Kasumi-1 (cell line): Measurements from ENCODE around the gene IKZF1.

ENCODE experiments used
- DNase-seq, 2 experiments: peaks; one replicate each; lab custom pipeline; 2025; lab: John Stamatoyannopoulos, UW

Gene IKZF1

DNA sequence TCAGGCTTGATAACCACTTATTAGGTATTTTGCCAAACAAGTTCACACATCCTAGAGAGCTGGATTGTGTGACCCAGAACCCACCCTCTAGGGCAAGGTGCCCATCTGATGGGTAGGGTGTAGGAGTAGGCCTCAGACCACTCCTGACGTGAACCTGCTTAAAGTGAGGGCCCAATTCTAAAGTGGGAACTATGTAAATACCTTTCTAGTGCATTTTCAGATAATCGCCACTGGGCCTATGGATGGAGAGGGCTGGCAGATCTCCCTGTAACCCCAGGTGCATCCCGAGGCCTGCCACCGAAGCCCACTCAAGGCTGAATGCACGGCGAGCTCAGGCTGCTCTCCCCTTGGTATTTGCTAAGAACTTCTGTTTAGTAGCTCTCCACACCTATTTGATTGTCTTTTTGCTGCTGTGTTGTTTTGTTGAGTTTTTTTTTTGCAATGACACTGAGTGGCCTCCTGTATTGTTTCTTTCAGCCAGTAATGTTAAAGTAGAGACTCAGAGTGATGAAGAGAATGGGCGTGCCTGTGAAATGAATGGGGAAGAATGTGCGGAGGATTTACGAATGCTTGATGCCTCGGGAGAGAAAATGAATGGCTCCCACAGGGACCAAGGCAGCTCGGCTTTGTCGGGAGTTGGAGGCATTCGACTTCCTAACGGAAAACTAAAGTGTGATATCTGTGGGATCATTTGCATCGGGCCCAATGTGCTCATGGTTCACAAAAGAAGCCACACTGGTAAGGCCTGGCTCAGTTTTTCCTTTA lies 71.7 kb downstream of the IKZF1 start:
- DNase-seq: no peak

DNA sequence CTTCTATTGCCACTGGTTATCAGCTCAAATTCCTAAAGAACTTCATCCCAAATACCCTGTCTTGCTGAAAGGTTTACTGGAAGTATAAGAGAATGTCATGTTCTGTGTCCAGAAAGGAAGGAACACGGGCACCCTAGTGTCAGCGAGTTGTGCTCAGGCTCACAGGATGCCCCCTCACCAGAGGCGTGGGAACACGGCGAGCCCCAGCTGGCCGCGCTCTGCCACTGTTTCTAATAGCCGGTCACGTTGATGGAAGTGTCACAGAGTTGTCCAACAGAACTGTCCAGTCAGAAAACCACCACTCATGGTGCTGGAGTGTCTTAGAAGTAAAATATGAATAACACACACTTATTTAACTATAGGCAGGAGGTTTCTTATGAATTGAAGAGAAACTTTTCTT lies 72.8 kb downstream of the IKZF1 start:
- DNase-seq: no peak

DNA sequence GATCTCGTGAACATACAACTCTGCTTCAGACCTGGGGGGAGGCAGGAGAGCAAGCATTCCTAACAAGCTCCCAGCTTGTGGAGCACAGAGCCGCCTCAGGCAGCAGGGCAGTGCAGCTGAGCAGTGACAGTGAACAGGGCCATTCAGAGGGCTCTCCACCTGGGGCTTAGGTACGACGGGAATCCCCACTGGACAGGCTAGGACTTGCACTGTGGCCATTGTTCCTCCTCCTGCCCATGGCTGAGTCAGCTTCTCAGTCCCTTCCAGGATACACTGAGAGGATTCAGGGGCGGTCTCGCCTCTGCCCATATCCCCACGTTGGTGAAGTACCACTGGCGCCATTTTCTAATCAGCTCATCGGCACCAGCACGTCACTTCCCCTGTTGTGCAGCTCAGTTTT lies 74.6 kb downstream of the IKZF1 start:
- no peak for DNase-seq

DNA sequence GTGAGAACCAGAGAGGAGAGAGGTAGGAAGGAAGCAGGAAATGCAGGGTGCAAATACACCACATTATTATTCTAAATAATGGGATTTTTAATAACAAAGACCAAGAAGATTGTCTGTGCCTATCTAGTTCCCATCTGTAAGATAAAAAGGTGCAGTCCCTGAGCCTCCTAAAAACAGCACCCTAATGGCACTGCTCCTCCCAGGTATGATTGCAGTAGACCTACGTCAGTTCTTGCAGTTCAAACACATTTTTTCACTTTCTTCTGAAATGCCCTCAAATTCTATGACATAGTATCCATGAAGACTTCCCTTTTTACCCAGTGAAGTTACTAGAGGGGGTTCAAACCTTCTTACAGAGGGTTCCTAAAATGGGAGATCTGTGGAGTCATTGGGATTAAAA lies 75.0 kb downstream of the IKZF1 start:
- no peak for DNase-seq

DNA sequence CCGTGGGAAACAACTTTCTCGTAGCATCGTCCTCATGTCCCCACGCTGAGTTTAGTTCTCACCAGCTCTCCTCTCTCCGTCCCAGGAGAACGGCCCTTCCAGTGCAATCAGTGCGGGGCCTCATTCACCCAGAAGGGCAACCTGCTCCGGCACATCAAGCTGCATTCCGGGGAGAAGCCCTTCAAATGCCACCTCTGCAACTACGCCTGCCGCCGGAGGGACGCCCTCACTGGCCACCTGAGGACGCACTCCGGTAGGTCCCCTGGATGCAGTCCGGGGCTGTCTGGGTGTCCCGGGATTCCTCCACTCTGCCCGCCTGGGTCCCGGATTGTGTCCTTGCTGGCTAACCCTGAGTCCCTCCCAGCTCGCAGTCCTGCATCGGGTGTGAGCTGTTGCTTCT lies 77.9 kb downstream of the IKZF1 start:
- DNase-seq: no peak

DNA sequence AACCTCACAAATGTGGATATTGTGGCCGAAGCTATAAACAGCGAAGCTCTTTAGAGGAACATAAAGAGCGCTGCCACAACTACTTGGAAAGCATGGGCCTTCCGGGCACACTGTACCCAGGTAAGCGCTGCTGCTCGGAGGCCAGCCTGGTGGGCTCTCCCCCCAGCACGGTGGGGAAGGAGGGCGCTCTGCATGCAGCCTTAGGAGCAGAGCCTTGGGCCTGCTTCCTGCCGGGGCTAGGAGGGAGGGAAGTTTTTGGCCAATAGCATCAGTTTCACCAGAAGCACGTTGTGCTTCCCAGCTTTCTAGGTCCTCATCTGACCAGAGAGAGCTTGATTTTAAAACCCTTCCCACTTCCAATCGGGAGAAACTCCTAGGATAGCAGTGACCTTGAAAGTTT lies 82.8 kb downstream of the IKZF1 start:
- no peak for DNase-seq

DNA sequence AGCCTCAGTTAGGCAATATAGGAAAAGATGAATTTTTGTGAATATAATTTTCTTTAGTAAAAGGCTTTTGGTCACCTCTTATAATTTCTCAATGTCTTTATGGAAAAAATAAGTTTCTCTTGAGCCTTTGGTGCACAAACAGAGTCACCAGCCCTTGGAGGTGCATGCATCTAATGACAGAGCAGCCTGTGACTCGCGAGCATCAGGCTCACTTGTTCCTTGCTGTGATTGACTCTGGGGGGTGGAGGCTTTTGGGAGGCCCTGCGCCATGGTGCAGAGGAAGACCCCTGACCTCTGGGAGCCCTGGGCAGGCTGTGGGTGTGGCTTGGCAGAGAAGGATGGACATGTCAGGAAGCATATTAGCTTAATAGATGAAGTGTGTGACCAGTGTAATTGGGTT lies 85.4 kb downstream of the IKZF1 start:
- DNase-seq: no peak

DNA sequence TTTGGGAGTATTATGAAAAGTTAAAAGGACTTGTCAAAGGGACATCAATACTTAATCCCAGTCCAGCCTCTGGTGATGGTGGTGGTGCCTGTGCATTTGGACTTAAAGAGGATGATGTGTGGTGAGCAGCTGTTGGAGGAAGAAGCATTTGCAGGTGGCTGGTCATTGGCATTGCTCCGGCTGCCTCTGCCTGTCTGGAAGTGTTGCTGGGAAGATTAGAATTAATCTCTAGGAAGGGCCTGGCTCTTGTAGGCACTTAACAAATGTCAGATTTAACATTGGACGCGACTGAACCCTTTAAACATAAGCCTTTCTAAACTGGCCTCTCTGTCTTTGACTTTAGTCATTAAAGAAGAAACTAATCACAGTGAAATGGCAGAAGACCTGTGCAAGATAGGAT lies 86.9 kb downstream of the IKZF1 start:
- DNase-seq: no peak

DNA sequence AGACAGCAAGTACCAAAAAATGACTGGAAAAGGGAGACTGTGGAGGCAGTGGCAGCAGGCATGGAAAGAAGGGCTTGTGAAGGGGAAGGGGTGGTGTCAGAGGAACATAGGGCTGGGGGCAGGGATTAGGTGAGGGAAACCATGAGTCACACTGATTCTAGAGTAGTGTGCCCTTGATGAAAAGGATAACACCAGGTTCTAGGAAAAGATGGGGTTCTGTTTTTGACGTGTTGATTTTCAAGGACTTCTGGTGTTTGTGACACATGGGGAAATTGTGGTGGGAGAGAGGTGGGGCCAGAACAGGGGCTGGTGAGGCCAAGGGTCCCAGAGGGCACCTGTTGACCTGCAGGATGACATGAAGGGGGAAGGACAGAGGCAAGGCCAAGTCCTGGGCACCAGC lies 88.6 kb downstream of the IKZF1 start:
- DNase-seq: no peak

DNA sequence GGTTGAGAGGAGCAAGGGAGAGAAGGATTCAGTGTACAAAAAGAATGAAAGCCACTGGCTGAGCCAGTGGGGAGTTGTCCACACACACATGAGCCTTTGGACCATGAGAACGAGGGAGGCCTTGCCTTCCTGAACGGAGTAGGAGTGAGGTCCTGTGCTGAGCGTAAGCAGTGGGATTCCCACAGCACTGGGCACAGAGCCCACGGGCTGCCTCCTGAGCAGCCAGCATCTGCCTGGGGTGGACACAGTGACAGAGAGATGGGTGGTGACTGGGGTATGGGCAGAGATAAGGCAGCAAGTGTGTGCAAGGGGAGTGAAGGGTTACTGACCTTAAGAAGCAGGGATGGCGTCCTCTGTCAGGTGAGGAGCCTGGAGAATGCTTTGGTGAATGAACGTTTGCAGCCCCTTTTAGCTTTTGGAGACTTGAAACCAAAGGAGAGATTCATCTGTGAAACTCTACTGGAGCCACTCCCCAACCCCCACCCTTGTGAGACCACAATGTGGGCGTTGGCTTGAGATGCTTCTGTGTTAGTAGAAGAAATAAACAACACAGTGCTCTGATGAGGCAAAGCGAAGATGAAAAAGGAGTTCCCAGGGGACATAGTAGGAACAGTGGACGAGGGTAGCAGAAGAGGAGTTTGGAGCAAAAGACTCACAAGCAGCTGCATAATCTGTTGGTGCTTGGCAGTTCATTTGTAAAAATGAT lies 89.2 kb downstream of the IKZF1 start:
- no peak for DNase-seq

DNA sequence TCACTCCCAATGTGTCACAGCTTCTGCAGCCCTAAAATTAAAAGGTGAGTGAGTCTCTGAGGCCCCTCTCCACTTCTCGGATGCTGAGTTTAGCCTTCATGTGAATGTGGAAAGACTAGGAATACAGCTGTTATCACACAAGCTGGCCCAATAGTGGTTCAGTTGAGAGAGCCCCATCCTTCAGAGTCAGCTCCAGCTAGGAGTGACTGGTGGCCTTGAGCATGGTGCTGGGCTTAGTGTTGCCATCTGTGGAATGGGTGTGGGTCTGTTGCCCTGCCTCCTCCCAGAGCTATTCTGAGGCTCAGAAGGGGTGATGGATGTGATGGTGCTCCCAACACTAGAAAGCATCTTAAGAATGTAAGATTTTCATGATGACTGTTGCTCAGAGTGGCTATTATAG lies 89.8 kb downstream of the IKZF1 start:
- no peak for DNase-seq

DNA sequence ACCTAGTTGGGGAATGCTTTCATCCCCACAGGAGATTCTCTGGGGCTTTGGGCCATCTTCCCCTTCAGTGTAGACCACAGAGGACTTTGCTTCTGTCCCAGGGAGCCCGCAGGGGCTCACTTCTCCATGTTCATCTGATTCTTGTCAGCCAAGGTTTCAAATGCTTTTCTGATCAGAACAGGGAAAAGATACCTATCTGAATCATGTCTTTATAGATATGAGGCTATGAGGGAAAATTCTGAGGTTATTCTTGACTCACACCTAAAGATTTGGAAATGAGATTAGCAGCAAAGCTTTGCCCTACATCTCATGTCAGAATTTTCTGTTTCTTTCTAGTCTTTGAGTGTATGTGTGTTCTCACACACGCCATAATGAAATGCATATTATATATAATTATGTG lies 92.3 kb downstream of the IKZF1 start:
- no peak for DNase-seq

DNA sequence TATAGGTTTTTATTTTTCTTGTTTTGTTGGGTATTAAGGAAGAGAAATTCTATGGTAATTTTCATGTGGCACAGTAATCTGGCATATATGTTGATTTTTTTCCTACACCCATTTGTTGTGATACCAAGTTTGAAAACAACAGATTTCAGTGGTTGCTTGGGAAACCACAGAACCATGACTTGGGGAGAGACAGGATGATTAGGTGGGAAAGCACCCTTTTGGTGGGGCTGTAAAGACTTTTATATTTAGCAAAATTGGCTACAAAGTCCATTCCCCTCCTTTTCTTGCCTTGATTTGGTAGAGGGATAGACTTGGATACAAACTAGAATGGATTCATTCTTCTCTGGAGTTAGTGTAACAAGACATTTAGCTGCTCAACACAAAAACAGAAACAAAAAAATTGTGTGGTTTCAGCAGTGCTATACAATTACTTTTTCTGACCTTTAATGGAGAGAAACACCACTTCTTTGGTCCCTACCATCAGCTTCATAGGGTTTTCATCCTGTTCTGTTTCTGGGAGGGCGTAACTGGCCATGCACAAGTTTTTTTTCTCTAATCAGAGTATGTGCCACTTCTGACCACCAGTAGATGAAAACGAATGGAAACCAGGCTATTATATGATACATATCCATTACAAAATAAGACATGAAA lies 92.9 kb downstream of the IKZF1 start:
- DNase-seq: no peak

DNA sequence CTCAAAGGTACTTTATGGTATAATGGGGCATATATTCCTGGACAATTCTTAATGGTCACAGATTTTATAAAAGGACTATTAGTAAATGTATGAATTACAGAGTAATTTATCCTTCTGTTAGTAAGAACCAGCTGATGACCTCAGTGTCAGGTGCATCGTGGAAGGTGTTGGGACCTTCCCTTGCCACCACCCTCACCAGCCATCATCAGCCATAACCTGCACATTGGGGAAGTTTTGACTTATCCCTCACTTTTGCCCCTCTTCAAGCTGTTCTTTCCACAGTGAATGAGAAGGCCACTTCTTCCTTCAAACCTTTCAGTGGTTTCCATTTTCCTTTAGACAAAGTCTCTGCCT lies 93.4 kb downstream of the IKZF1 start:
- no peak for DNase-seq

DNA sequence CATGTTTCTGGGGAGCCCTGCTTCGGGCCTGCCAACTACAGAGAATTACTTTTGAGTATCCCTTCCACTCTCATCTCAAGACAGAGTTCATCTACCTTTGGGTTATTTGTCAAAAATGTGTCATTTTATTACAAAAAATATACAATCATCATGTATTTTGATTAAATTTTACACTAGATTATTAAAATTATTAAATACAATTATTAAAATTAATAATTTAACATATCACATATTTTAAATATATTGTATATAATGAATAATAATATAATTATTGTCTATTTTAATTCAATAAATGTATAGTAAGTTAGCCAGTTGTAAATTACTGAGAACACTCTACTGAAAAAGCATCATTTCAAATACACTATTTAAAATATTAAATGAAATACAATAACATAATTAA lies 94.7 kb downstream of the IKZF1 start:
- no peak for DNase-seq

DNA sequence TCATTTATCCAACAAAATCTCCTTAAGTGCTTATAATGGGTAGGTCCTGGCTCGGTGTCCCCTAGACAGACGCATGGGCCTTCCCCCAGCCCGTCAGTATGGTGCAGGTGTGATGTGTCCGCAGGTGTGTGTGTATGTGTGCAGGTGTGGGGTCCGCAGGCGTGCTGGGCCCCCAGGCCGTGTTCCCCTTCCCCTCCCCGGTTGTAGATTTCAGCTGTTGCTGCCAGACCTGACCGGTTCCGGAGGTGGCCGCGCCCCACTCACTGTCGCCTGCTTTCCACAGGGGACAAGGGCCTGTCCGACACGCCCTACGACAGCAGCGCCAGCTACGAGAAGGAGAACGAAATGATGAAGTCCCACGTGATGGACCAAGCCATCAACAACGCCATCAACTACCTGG lies 95.1 kb downstream of the IKZF1 start:
- DNase-seq: no peak

DNA sequence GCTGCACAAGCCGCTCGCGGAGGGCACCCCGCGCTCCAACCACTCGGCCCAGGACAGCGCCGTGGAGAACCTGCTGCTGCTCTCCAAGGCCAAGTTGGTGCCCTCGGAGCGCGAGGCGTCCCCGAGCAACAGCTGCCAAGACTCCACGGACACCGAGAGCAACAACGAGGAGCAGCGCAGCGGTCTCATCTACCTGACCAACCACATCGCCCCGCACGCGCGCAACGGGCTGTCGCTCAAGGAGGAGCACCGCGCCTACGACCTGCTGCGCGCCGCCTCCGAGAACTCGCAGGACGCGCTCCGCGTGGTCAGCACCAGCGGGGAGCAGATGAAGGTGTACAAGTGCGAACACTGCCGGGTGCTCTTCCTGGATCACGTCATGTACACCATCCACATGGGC lies 95.6 kb downstream of the IKZF1 start:
- no peak for DNase-seq

DNA sequence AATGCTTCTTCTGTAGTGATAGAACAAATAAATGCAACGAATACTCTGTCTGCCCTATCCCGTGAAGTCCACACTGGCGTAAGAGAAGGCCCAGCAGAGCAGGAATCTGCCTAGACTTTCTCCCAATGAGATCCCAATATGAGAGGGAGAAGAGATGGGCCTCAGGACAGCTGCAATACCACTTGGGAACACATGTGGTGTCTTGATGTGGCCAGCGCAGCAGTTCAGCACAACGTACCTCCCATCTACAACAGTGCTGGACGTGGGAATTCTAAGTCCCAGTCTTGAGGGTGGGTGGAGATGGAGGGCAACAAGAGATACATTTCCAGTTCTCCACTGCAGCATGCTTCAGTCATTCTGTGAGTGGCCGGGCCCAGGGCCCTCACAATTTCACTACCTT lies 99.9 kb downstream of the IKZF1 start:
- DNase-seq: peak in 1 of 2 experiments; percentile 24

DNA sequence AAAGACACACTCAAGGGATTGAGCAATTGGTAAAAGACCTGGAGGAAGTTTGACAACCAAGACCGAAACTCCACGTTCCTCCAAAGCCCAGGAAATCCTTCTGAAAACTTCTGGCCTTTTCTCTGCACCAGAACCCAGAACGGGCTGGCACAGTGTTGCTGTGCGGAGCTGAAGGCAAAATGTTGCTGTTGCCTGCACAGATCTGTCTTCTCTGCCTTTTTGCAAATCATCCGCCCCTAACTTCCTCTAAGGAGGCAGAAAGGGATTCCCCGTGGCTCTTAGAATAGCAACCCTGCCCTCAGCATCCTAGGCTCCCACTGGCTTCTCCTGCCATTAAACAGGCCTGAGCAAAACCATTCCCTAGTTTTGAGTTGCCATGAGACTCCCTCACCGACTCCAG lies 100.7 kb downstream of the IKZF1 start:
- DNase-seq: no peak

DNA sequence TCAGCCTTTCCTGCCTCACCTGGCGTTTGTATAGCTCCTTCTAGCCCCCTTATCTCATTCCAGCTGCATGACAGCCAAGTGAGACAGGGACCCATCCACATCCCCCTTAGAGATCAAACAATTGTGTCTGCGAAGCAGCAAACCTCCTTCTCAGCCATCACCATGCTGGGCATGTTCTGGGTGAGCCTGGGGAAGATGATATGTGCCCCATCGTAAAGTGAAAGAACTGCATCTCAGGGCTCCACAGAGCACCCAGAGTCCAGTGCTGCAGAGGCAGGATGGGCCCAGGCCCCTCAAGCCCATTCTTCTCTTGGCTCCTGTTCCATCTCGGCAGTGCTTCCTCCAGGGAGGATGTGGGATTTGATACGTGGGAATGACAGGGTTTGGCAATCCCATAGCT lies 102.4 kb downstream of the IKZF1 start:
- no peak for DNase-seq

DNA sequence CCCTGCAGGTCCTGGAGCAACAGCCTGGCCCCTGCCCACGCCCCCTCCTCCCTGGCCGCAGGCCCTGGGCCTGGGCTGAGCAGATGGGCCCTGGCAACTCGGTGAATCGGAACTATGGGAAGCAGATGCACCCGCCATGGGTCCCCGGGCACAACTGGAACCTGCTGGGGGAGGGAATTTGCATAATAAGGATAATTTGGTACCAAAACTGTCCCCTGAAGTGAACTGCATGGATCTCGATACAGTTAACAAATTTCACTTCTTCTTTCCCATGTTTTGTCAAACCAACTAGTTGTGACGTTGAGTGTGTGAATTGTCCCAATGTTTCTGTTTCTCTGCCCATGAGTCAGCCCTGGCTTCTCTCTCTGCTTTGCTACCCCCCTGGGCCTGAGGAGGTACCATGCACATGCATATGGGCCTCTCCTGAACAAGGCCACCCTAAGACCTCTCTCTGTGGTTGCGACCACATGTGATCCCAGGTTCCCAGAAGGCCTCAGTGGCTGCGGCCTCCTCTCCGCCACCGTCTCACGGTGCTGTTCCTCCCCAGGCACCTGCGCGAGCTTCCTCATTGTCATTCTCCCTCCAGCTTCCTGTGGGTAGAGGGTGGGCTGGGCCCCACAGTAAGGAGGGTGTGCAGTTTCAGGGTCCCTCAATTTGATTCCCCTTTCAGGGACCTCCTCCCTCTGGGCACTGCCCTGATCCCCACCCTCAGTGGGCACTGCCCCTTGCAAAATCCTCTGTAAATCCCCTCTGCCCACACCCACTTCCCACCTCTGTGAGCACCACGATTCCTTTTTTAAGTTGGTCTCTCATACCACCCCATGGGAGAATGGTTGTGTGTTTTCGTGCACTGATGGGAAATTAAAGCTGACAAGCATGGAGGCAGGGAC lies 105.6 kb downstream of the IKZF1 start:
- peak; percentile 29 to 32 for DNase-seq

DNA sequence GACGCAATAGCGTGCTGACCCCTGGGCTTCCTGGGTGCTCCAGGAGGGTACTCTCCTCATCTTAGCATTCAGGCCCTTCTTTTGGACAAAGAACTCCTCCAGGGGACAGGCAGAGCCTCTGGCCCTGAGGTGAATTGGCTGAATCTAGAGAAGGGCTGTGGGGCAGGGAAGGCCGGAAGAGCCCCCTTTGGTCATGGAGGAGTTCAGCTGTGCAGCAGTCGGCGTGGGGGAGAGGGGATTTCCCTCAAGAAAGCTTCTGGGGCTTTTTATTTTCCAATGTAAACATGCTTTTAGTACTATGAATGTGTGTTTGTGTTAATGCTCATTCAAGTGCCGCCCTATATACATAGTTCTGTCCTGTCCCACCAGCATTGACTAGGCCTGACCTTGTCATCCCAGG lies 106.8 kb downstream of the IKZF1 start:
- DNase-seq: no peak
